Stimulated activated CD4-positive, alpha-beta T cell treated with anti-CD3 and anti-CD28 coated beads, Interleukin-4, amount 100 ng/mL, for 1 hour (primary cell): ENCODE data around the gene ACOD1.
A peak's percentile ranks its signal among the peaks of the same experiment; 100 is the strongest.
"Not testable (repeated sequence)": the region's sequence is repeated elsewhere in the genome, so short reads cannot be mapped to it uniquely, and the experiment has no call there.

Source experiments
- DNase-seq: peaks from one replicate; pipeline ENCODE4 v3.0.0-alpha.2; 2020

The ACOD1 gene

GRCh38 chr13:76948149-76948548, at the start of gene ACOD1:
TSS of gene ACOD1 (plus strand) at chr13:76948511. CDS start at chr13:76948559, 48 bp downstream.
- no peak for DNase-seq

GRCh38 chr13:76899066-76899465, 49.2 kb upstream of the ACOD1 start:
- DNase-seq: not testable (repeated sequence)

- peak; percentile 60 for DNase-seq
These were observed 44.7 kb upstream of the ACOD1 start for GRCh38 chr13:76903544-76904162.

GRCh38 chr13:76904507-76904906, 43.8 kb upstream of the ACOD1 start:
- DNase-seq: no peak

GRCh38 chr13:76912476-76912875, 35.8 kb upstream of the ACOD1 start:
- no peak for DNase-seq

- DNase-seq: no peak
These were observed 34.4 kb upstream of the ACOD1 start for GRCh38 chr13:76913898-76914297.

- no peak for DNase-seq
These were observed 31.2 kb upstream of the ACOD1 start for GRCh38 chr13:76917095-76917494.

- not testable (repeated sequence) for DNase-seq
These were observed 30.4 kb upstream of the ACOD1 start for GRCh38 chr13:76917755-76918481.

- DNase-seq: no peak
These were observed 26.8 kb upstream of the ACOD1 start for GRCh38 chr13:76921516-76921915.

- DNase-seq: no peak
These were observed 23.2 kb upstream of the ACOD1 start for GRCh38 chr13:76925115-76925514.

- DNase-seq: no peak
These were observed 20.4 kb upstream of the ACOD1 start for GRCh38 chr13:76927955-76928354.

- DNase-seq: no peak
These were observed 19.9 kb upstream of the ACOD1 start for GRCh38 chr13:76928456-76928855.

GRCh38 chr13:76929320-76929719, 19.0 kb upstream of the ACOD1 start:
- DNase-seq: no peak

GRCh38 chr13:76929851-76930374, 18.4 kb upstream of the ACOD1 start:
- DNase-seq: no peak

GRCh38 chr13:76932076-76932475, 16.2 kb upstream of the ACOD1 start:
- DNase-seq: no peak

- DNase-seq: no peak
These were observed 13.6 kb upstream of the ACOD1 start for GRCh38 chr13:76934671-76935070.

GRCh38 chr13:76936763-76937162, 11.5 kb upstream of the ACOD1 start:
- DNase-seq: no peak

- no peak for DNase-seq
These were observed 11.0 kb upstream of the ACOD1 start for GRCh38 chr13:76937281-76937820.

- no peak for DNase-seq
These were observed 9.1 kb upstream of the ACOD1 start for GRCh38 chr13:76939215-76939614.

GRCh38 chr13:76942363-76942762, 5.9 kb upstream of the ACOD1 start:
- DNase-seq: no peak

- DNase-seq: no peak
These were observed 4.7 kb upstream of the ACOD1 start for GRCh38 chr13:76943646-76944045.

- DNase-seq: no peak
These were observed 3.9 kb upstream of the ACOD1 start for GRCh38 chr13:76944456-76944855.

- no peak for DNase-seq
These were observed 1.8 kb downstream of the ACOD1 start for GRCh38 chr13:76950101-76950500.

- DNase-seq: no peak
These were observed 5.7 kb downstream of the ACOD1 start for GRCh38 chr13:76953968-76954367.
